NT2/D1 (cell line): ENCODE data around the gene ACSL5.

Experiments
- SUZ12 ChIP-seq: IDR thresholded peaks from 2 replicates; pipeline ENCODE4 v1.6.1; 2011; ENCODE audit not compliant: insufficient read length, insufficient read depth; ENCODE audit errors: extremely low read depth
- YY1 ChIP-seq: IDR thresholded peaks from 2 replicates; pipeline ENCODE4 v1.6.1; 2011; ENCODE audit not compliant: insufficient read length, insufficient read depth
- ZNF274 ChIP-seq: IDR thresholded peaks from 2 replicates; pipeline ENCODE4 v1.6.1; 2011; ENCODE audit warnings: mild to moderate bottlenecking, low read depth, low read length

GRCh38 chr10:112351146-112351545 is 22.8 kb upstream of the ACSL5 start:
- no peak for TF ChIP-seq SUZ12
- no peak for TF ChIP-seq ZNF274
- TF ChIP-seq YY1: no peak
